Measurements from ENCODE around the gene SULT1A2. TPM values are rescaled to one million over a fixed set of nuclear protein-coding genes. Genes with fewer than 3 reads are reported as not detected.
"Not testable (repeated sequence)": the region's sequence is repeated elsewhere in the genome, so short reads cannot be mapped to it uniquely, and the experiment has no call there.

Gene SULT1A2
- total and polyA plus RNA-seq, 2 of the 13 experiments (the other 11 are each of a cell fraction or from before 2014, with no cell fraction given): 33.0 to 34.2 TPM

- peak; percentile 55 for ATAC-seq
- H3K36me3 ChIP-seq (replicated peaks in 1 of 2; ENCODE audit: control insufficient read depth in 1 of 2, insufficient read depth in 2 of 2, low read length in 2 of 2); TF ChIP-seq NR2F6 (CRISPR knock-in tag; IDR thresholded peaks at IDR 0.05); LCORL (IDR thresholded peaks at IDR 0.05): not testable (repeated sequence)
- TF ChIP-seq POGK (CRISPR knock-in tag; conservative IDR thresholded peaks at IDR 0.05) (0 out of 2 replicates have a peak, but pooled peaks have one; percentile 35), ZBTB7B (CRISPR knock-in tag; IDR thresholded peaks at IDR 0.05) (0 out of 2 replicates have a peak, but pooled peaks have one; percentile 62), RARA (CRISPR knock-in tag; IDR thresholded peaks at IDR 0.05) (peak; percentile 74), ARID5B (CRISPR knock-in tag; IDR thresholded peaks at IDR 0.05) (peak; percentile 39; the same call in 1 of the 2 replicates), RXRB (CRISPR knock-in tag; IDR thresholded peaks at IDR 0.05; ENCODE audit: borderline replicate concordance) (peak; percentile 70), PATZ1 (CRISPR knock-in tag; IDR thresholded peaks at IDR 0.05) (0 out of 2 replicates have a peak, but pooled peaks have one; percentile 15), ZNF430 (CRISPR knock-in tag; IDR thresholded peaks at IDR 0.05) (0 out of 2 replicates have a peak, but pooled peaks have one; percentile 21), NR2F6 (IDR thresholded peaks at IDR 0.05) (peak; percentile 48; the same call in 1 of the 2 replicates), HNF4A (CRISPR knock-in tag; IDR thresholded peaks at IDR 0.05) (peak; percentile 59), LCORL (CRISPR knock-in tag; IDR thresholded peaks at IDR 0.05) (0 out of 2 replicates have a peak, but pooled peaks have one; percentile 21)
Observed at GRCh38 chr16:28622532-28623171, 25.8 kb upstream of the SULT1A2 start.

More at GRCh38 chr16:28622532-28623171, 25.8 kb upstream of the SULT1A2 start:
- in situ Hi-C loops (cut with HindIII; ENCODE audit: extremely low pct_ligation_motif_present, low pct_unique_long_range_greater_than_20kb); H3K9ac ChIP-seq (ENCODE audit: insufficient read depth, low read depth, low read length); H3K4me3 ChIP-seq (replicated peaks in 1 of 3; ENCODE audit: insufficient read depth in 1 of 3, low read depth in 2 of 3, low read length in 3 of 3); intact Hi-C loops (cut with micrococcal nuclease; ENCODE audit: unreplicated experiment); H4K20me1 ChIP-seq (ENCODE audit: insufficient read depth, low read length); FAIRE-seq; CTCF ChIA-PET (ENCODE audit: low intra/inter-chr PET ratio, low total read pairs); DNase-seq (ENCODE audit: low spot score); H3K9me3 ChIP-seq (ENCODE audit: low read length); H3K79me2 ChIP-seq (ENCODE audit: insufficient read depth, low read length); POLR2A ChIA-PET; H3K27ac ChIP-seq (ENCODE audit: extremely low read length, insufficient read depth, low read length); H2AFZ ChIP-seq (ENCODE audit: low read length); H3K27me3 ChIP-seq (ENCODE audit: control insufficient read depth in 1 of 2, insufficient read depth in 2 of 2, low read length in 2 of 2); BruUV-seq (replicated peaks): not testable (repeated sequence)
- peak overlapping the region; percentile 52 for H3K4me2 ChIP-seq (ENCODE audit: low read depth, low read length)
- 40% methylated on average over 24 of the region's 24 CpGs for WGBS (ENCODE audit: low lambda C conversion rate)
- peaks cover 40% of the 10 kb centered on the region for H3K4me1 ChIP-seq (ENCODE audit: insufficient read depth, low read length)
